ENCODE measurements around the gene FIGN.

Gene FIGN

GRCh38 chr2:163703386-163703785 is 32.4 kb downstream of the FIGN start:
- H3K4me3 ChIP-seq (ENCODE audit: low read depth, low read length), result no peak overlapping the region
- H3K23ac ChIP-seq (ENCODE audit: low read length), result no peak overlapping the region
- no peak overlapping the region for H4K12ac ChIP-seq (ENCODE audit: low read depth, low read length)
- H3K27ac ChIP-seq (ENCODE audit: low read depth, low read length), result peak overlapping the region; percentile 33
- H2BK5ac ChIP-seq (ENCODE audit: low read depth, low read length, poor library complexity), result no peak overlapping the region
- no peak overlapping the region for H2BK12ac ChIP-seq (ENCODE audit: low read length)
- H3K9ac ChIP-seq (ENCODE audit: low read length), result no peak overlapping the region
- no peak overlapping the region for H2AK5ac ChIP-seq (ENCODE audit: low read length)
- peak in 1 of 2 donors; percentile 17 for DNase-seq
- H4K8ac ChIP-seq (ENCODE audit: low read depth, low read length), result no peak overlapping the region
- no peak overlapping the region for H3K14ac ChIP-seq (ENCODE audit: low read length)
- H3K4me2 ChIP-seq (ENCODE audit: low read length), result no peak overlapping the region
- no peak overlapping the region for H3K4ac ChIP-seq (ENCODE audit: low read depth, low read length)
- H2BK120ac ChIP-seq (ENCODE audit: insufficient read depth, low read length, poor library complexity), result no peak overlapping the region
- H4K91ac ChIP-seq (ENCODE audit: low read depth, low read length), result no peak overlapping the region
- H3K4me1 ChIP-seq (ENCODE audit: control insufficient read depth in 1 of 2, insufficient read depth in 2 of 2, low read length in 2 of 2), result peaks cover 0 to 11% of the 10 kb centered on the region in 2 experiments
- peaks cover 2% of the 10 kb centered on the region for H3K79me2 ChIP-seq (ENCODE audit: control insufficient read depth, insufficient read depth, low read length, poor library complexity)
- H3K79me1 ChIP-seq (ENCODE audit: low read length), result peaks cover 2% of the 10 kb centered on the region
- no peaks in the 10 kb centered on the region for H3K9me3 ChIP-seq (ENCODE audit: insufficient read depth, low read depth, low read length)
- H3K18ac ChIP-seq (ENCODE audit: low read length), result no peak overlapping the region
- no peak overlapping the region for H2AFZ ChIP-seq (ENCODE audit: insufficient read depth, low read length, poor library complexity)
- no peaks in the 10 kb centered on the region for H3K27me3 ChIP-seq (ENCODE audit: insufficient read depth, low read length)
- peaks cover 0 to 2% of the 10 kb centered on the region in 2 experiments for H3K36me3 ChIP-seq (ENCODE audit: control insufficient read depth in 1 of 2, insufficient read depth in 2 of 2, low read length in 2 of 2)
- WGBS (ENCODE audit: extremely low coverage, insufficient coverage, insufficient read length), result no CpG with 5 or more reads among the region's 1 CpG

GRCh38 chr2:163701399-163702195 is 34.2 kb downstream of the FIGN start:
- Histone ChIP-seq H2AFZ (ENCODE audit: insufficient read depth, low read length, poor library complexity) (no peak overlapping the region), H3K18ac (ENCODE audit: low read length) (no peak overlapping the region), H3K14ac (ENCODE audit: low read length) (no peak overlapping the region), H2AK5ac (ENCODE audit: low read length) (peak overlapping the region; percentile 37), H3K4me3 (ENCODE audit: low read depth, low read length) (no peak overlapping the region), H3K23ac (ENCODE audit: low read length) (no peak overlapping the region), H4K8ac (ENCODE audit: low read depth, low read length) (no peak overlapping the region), H4K12ac (ENCODE audit: low read depth, low read length) (no peak overlapping the region), H3K36me3 (ENCODE audit: control insufficient read depth in 1 of 2, insufficient read depth in 2 of 2, low read length in 2 of 2) (peaks cover 0 to 2% of the 10 kb centered on the region in 2 experiments), H2BK5ac (ENCODE audit: low read depth, low read length, poor library complexity) (peak overlapping the region; percentile 73), H3K9ac (ENCODE audit: low read length) (no peak overlapping the region), H2BK12ac (ENCODE audit: low read length) (no peak overlapping the region), H4K91ac (ENCODE audit: low read depth, low read length) (no peak overlapping the region), H3K4me2 (ENCODE audit: low read length) (no peak overlapping the region), H3K9me3 (ENCODE audit: insufficient read depth, low read depth, low read length) (no peaks in the 10 kb centered on the region), H3K4ac (ENCODE audit: low read depth, low read length) (peak overlapping the region; percentile 62), H3K79me2 (ENCODE audit: control insufficient read depth, insufficient read depth, low read length, poor library complexity) (peaks cover 4% of the 10 kb centered on the region), H3K4me1 (ENCODE audit: control insufficient read depth in 1 of 2, insufficient read depth in 2 of 2, low read length in 2 of 2) (peaks cover 5 to 17% of the 10 kb centered on the region in 2 experiments), H2BK120ac (ENCODE audit: insufficient read depth, low read length, poor library complexity) (no peak overlapping the region), H3K27ac (ENCODE audit: low read depth, low read length) (no peak overlapping the region), H3K27me3 (ENCODE audit: insufficient read depth, low read length) (no peaks in the 10 kb centered on the region), H3K79me1 (ENCODE audit: low read length) (peaks cover 5% of the 10 kb centered on the region)
- WGBS (ENCODE audit: extremely low coverage, insufficient coverage, insufficient read length), result no CpG with 5 or more reads among the region's 7 CpGs
- DNase-seq, result no peak

DNA sequence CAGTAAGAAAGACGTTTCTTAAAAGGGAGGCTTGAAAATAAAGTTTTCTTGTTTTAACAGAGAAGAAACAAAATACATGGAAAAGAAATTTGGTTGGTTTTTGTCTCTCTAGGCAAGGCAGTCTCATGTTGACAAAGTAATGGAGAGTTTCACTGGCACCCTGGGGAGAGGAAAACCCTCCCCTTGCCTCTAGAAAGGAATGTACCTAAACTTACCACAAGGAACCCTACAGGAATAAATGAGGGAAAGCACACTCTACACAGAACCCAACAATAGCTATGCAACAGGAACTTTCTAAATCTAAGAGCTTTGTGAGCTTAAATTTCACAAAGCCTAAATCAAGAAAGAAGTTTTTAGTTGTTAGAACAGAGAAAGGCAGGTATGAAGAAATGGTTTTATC is 37.0 kb downstream of the FIGN start:
- H3K23ac ChIP-seq (ENCODE audit: low read length), result no peak overlapping the region
- no peak overlapping the region for H3K9ac ChIP-seq (ENCODE audit: low read length)
- no peak overlapping the region for H4K91ac ChIP-seq (ENCODE audit: low read depth, low read length)
- no peak overlapping the region for H3K4me2 ChIP-seq (ENCODE audit: low read length)
- peak overlapping the region; percentile 40 for H3K27ac ChIP-seq (ENCODE audit: low read depth, low read length)
- peaks cover 5% of the 10 kb centered on the region for H3K79me1 ChIP-seq (ENCODE audit: low read length)
- no peak overlapping the region for H2BK5ac ChIP-seq (ENCODE audit: low read depth, low read length, poor library complexity)
- H3K14ac ChIP-seq (ENCODE audit: low read length), result no peak overlapping the region
- no peak overlapping the region for H3K18ac ChIP-seq (ENCODE audit: low read length)
- no peak overlapping the region for H3K4me3 ChIP-seq (ENCODE audit: low read depth, low read length)
- H4K8ac ChIP-seq (ENCODE audit: low read depth, low read length), result no peak overlapping the region
- no peaks in the 10 kb centered on the region for H3K9me3 ChIP-seq (ENCODE audit: insufficient read depth, low read depth, low read length)
- no peak overlapping the region for H3K4ac ChIP-seq (ENCODE audit: low read depth, low read length)
- H2AFZ ChIP-seq (ENCODE audit: insufficient read depth, low read length, poor library complexity), result no peak overlapping the region
- H3K79me2 ChIP-seq (ENCODE audit: control insufficient read depth, insufficient read depth, low read length, poor library complexity), result peaks cover 2% of the 10 kb centered on the region
- no peak overlapping the region for H4K12ac ChIP-seq (ENCODE audit: low read depth, low read length)
- H3K27me3 ChIP-seq (ENCODE audit: insufficient read depth, low read length), result no peaks in the 10 kb centered on the region
- H2BK120ac ChIP-seq (ENCODE audit: insufficient read depth, low read length, poor library complexity), result no peak overlapping the region
- H3K4me1 ChIP-seq (ENCODE audit: control insufficient read depth in 1 of 2, insufficient read depth in 2 of 2, low read length in 2 of 2), result peaks cover 5 to 15% of the 10 kb centered on the region in 2 experiments
- no peak overlapping the region for H2AK5ac ChIP-seq (ENCODE audit: low read length)
- H3K36me3 ChIP-seq (ENCODE audit: control insufficient read depth in 1 of 2, insufficient read depth in 2 of 2, low read length in 2 of 2), result no peaks in the 10 kb centered on the region
- no peak for DNase-seq
- WGBS (ENCODE audit: extremely low coverage, insufficient coverage, insufficient read length), result no CpG with 5 or more reads among the region's 1 CpG
- no peak overlapping the region for H2BK12ac ChIP-seq (ENCODE audit: low read length)

DNA sequence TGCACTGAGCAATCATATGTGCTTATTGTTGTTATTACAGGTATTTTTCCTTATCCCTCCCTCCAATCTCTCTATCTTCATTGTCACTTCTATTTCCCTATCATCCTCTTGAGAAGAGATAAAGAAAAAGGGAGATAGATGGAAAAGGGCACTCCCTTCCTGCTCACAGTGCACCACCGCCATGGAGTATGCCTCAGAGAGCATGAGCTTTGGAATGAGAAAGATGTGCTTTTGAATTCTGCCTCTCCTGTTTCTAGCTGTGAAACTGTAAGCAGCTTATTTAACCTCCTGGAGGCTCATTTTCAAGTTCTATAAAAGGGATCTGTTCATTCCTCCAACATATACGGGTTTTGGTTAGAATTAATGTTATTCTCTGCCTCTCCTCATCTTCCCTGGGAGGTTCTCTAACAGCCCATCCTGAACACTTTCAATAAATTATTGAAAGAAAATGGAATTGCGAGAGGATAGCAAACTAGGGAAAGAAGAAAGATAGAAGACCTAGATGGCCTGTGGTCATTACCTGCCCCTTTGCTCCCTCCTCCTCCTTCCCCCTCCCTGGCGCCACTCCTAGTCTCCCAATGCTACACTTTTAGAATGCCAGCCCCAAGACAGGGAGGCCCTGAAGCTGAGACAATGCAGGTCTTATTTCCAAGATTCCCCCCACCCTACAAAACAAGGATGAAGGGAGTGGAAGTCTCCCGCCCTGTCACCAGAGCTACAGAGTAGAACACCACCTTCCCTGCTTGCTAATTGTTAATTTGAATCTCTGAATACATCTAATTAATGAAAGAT is 37.8 kb downstream of the FIGN start:
- no peak overlapping the region for H2BK5ac ChIP-seq (ENCODE audit: low read depth, low read length, poor library complexity)
- no peak overlapping the region for H3K9ac ChIP-seq (ENCODE audit: low read length)
- no CpG with 5 or more reads among the region's 5 CpGs for WGBS (ENCODE audit: extremely low coverage, insufficient coverage, insufficient read length)
- no peak overlapping the region for H3K23ac ChIP-seq (ENCODE audit: low read length)
- no peaks in the 10 kb centered on the region for H3K36me3 ChIP-seq (ENCODE audit: control insufficient read depth in 1 of 2, insufficient read depth in 2 of 2, low read length in 2 of 2)
- H3K4me1 ChIP-seq (ENCODE audit: control insufficient read depth in 1 of 2, insufficient read depth in 2 of 2, low read length in 2 of 2), result peaks cover 5 to 16% of the 10 kb centered on the region in 2 experiments
- H3K27ac ChIP-seq (ENCODE audit: low read depth, low read length), result peak overlapping the region; percentile 40
- no peaks in the 10 kb centered on the region for H3K9me3 ChIP-seq (ENCODE audit: insufficient read depth, low read depth, low read length)
- H3K4me2 ChIP-seq (ENCODE audit: low read length), result no peak overlapping the region
- no peak overlapping the region for H4K8ac ChIP-seq (ENCODE audit: low read depth, low read length)
- H2AFZ ChIP-seq (ENCODE audit: insufficient read depth, low read length, poor library complexity), result no peak overlapping the region
- no peak overlapping the region for H2BK12ac ChIP-seq (ENCODE audit: low read length)
- peaks cover 2% of the 10 kb centered on the region for H3K79me2 ChIP-seq (ENCODE audit: control insufficient read depth, insufficient read depth, low read length, poor library complexity)
- no peak overlapping the region for H2AK5ac ChIP-seq (ENCODE audit: low read length)
- H3K4ac ChIP-seq (ENCODE audit: low read depth, low read length), result no peak overlapping the region
- no peak overlapping the region for H4K91ac ChIP-seq (ENCODE audit: low read depth, low read length)
- no peaks in the 10 kb centered on the region for H3K27me3 ChIP-seq (ENCODE audit: insufficient read depth, low read length)
- H4K12ac ChIP-seq (ENCODE audit: low read depth, low read length), result no peak overlapping the region
- H3K79me1 ChIP-seq (ENCODE audit: low read length), result peaks cover 5% of the 10 kb centered on the region
- H3K14ac ChIP-seq (ENCODE audit: low read length), result no peak overlapping the region
- no peak overlapping the region for H3K4me3 ChIP-seq (ENCODE audit: low read depth, low read length)
- DNase-seq, result no peak
- H2BK120ac ChIP-seq (ENCODE audit: insufficient read depth, low read length, poor library complexity), result no peak overlapping the region
- H3K18ac ChIP-seq (ENCODE audit: low read length), result no peak overlapping the region
